Ovary (tissue), 3 donors: ENCODE measurements around the gene NANP.

Source experiments
- CTCF ChIP-seq, 3 donors: fragments of 450-650 bp in 2 of 3; fragments of 200-600 bp in 1 of 3; IDR thresholded peaks; one replicate each; pipeline versions ENCODE4 v1.5.1 to v1.8.0; 2016 to 2022; ENCODE audit warnings: antibody characterized with exemption in 3 of 3, mild to moderate bottlenecking in 1 of 3
- EP300 ChIP-seq: sonication (generic); formaldehyde crosslinking; IDR thresholded peaks from one replicate; pipeline ENCODE4 v1.6.1; 2017; ENCODE audit warnings: antibody characterized with exemption
- POLR2A ChIP-seq: fragments of 450-650 bp; IDR thresholded peaks from one replicate; pipeline ENCODE4 v1.6.1; 2017; ENCODE audit warnings: antibody characterized with exemption, mild to moderate bottlenecking, moderate library complexity
- donor health status: DM: no; HTN: no; CAD: no.

GRCh38 chr20:25579081-25579770 lies 44.6 kb downstream of the NANP start:
- no peak for TF ChIP-seq CTCF (IDR thresholded peaks at IDR 0.05)
- TF ChIP-seq POLR2A: no peak
- TF ChIP-seq EP300: no peak
